ENCODE results near the gene GATA1. TPM values are rescaled to one million over a fixed set of nuclear protein-coding genes. Genes with fewer than 3 reads are reported as not detected.
"Not testable (repeated sequence)": the region's sequence is repeated elsewhere in the genome, so short reads cannot be mapped to it uniquely, and the experiment has no call there.

GATA1 gene
- total RNA-seq, 1 experiment from 2014 or later = not detected

GRCh38 chrX:48816014-48816810, 29.8 kb downstream of the GATA1 start:
- H3K27me3 Mint-ChIP-seq (ENCODE audit: insufficient read depth, unreplicated experiment) = no peaks in the 10 kb centered on the region
- no peak for DNase-seq (ENCODE audit: unreplicated experiment)
- intact Hi-C loops (cut with micrococcal nuclease) = no loop called here
- POLR2A ChIA-PET = no interaction called here
- no peak overlapping the region for H3K27ac Mint-ChIP-seq (ENCODE audit: low read depth, unreplicated experiment)
- H3K36me3 Mint-ChIP-seq (ENCODE audit: insufficient read depth, unreplicated experiment) = peaks cover 36% of the 10 kb centered on the region
- CTCF ChIA-PET = interaction anchor here (0.7 to 0.9 kb wide), 2 partner anchors 18 to 451 kb away, joined by 3 to 4 read pairs; no protein-coding TSS in a partner anchor
- TF ChIP-seq CTCF (IDR thresholded peaks at IDR 0.05; ENCODE audit: unreplicated experiment) = no peak
- no TSS peak for BruUV-seq (replicated peaks)
- no peak overlapping the region for H3K4me3 Mint-ChIP-seq (ENCODE audit: unreplicated experiment)
- H3K9me3 Mint-ChIP-seq (ENCODE audit: unreplicated experiment) = peaks cover 8% of the 10 kb centered on the region
- H3K4me1 Mint-ChIP-seq (ENCODE audit: insufficient read depth, unreplicated experiment) = no peaks in the 10 kb centered on the region

- no peak for TF ChIP-seq CTCF (IDR thresholded peaks at IDR 0.05; ENCODE audit: unreplicated experiment)
- H3K27me3 Mint-ChIP-seq (ENCODE audit: insufficient read depth, unreplicated experiment) = no peaks in the 10 kb centered on the region
- no peaks in the 10 kb centered on the region for H3K4me1 Mint-ChIP-seq (ENCODE audit: insufficient read depth, unreplicated experiment)
- H3K36me3 Mint-ChIP-seq (ENCODE audit: insufficient read depth, unreplicated experiment) = peaks cover 33% of the 10 kb centered on the region
- ChIA-PET CTCF (no interaction called here), POLR2A (no interaction called here)
- H3K27ac Mint-ChIP-seq (ENCODE audit: low read depth, unreplicated experiment) = no peak overlapping the region
- H3K9me3 Mint-ChIP-seq (ENCODE audit: unreplicated experiment) = peaks cover 8% of the 10 kb centered on the region
- BruUV-seq (replicated peaks) = no TSS peak
- intact Hi-C loops (cut with micrococcal nuclease) = no loop called here
- no peak overlapping the region for H3K4me3 Mint-ChIP-seq (ENCODE audit: unreplicated experiment)
- DNase-seq (ENCODE audit: unreplicated experiment) = no peak
Observed at GRCh38 chrX:48818098-48818497, 31.7 kb downstream of the GATA1 start.

GRCh38 chrX:48818866-48819265, 32.5 kb downstream of the GATA1 start:
- no peak overlapping the region for H3K27ac Mint-ChIP-seq (ENCODE audit: low read depth, unreplicated experiment)

GRCh38 chrX:48819394-48819793, 33.0 kb downstream of the GATA1 start:
- CTCF ChIA-PET; H3K9me3 Mint-ChIP-seq (ENCODE audit: unreplicated experiment); BruUV-seq (replicated peaks); H3K4me1 Mint-ChIP-seq (ENCODE audit: insufficient read depth, unreplicated experiment); intact Hi-C loops (cut with micrococcal nuclease); H3K4me3 Mint-ChIP-seq (ENCODE audit: unreplicated experiment); POLR2A ChIA-PET; H3K27me3 Mint-ChIP-seq (ENCODE audit: insufficient read depth, unreplicated experiment); H3K27ac Mint-ChIP-seq (ENCODE audit: low read depth, unreplicated experiment); DNase-seq (ENCODE audit: unreplicated experiment): not testable (repeated sequence)
- H3K36me3 Mint-ChIP-seq (ENCODE audit: insufficient read depth, unreplicated experiment) = peaks cover 33% of the 10 kb centered on the region

More at GRCh38 chrX:48818866-48819265, 32.5 kb downstream of the GATA1 start:
- no TSS peak for BruUV-seq (replicated peaks)
- TF ChIP-seq CTCF (IDR thresholded peaks at IDR 0.05; ENCODE audit: unreplicated experiment) = no peak
- ChIA-PET CTCF (no interaction called here), POLR2A (no interaction called here)
- no peaks in the 10 kb centered on the region for H3K4me1 Mint-ChIP-seq (ENCODE audit: insufficient read depth, unreplicated experiment)
- peaks cover 8% of the 10 kb centered on the region for H3K9me3 Mint-ChIP-seq (ENCODE audit: unreplicated experiment)
- no peak for DNase-seq (ENCODE audit: unreplicated experiment)
- no peak overlapping the region for H3K4me3 Mint-ChIP-seq (ENCODE audit: unreplicated experiment)
- intact Hi-C loops (cut with micrococcal nuclease) = no loop called here
- peaks cover 33% of the 10 kb centered on the region for H3K36me3 Mint-ChIP-seq (ENCODE audit: insufficient read depth, unreplicated experiment)
- no peaks in the 10 kb centered on the region for H3K27me3 Mint-ChIP-seq (ENCODE audit: insufficient read depth, unreplicated experiment)

Measured in MCF 10A (cell line).